PC-9 (cell line): ENCODE data around the gene TPCN2. TPM values are rescaled to one million over a fixed set of nuclear protein-coding genes. Genes with fewer than 3 reads are reported as not detected.
A peak's percentile ranks its signal among the peaks of the same experiment; 100 is the strongest.

Experiments
- BruUV-seq: library from RNA; stranded (reverse); fragments of 400-500 nt; replicated peaks from 2 replicates; lab custom pipeline; 2021; lab: Mats Ljungman, UMichigan
- CTCF ChIA-PET: fragments of 300-600 bp; sonication (Branson Sonifier 250); formaldehyde crosslinking; loops from one replicate; lab custom pipeline; 2022; ENCODE audit warnings: antibody characterized with exemption; lab: Charles Lee
- POLR2A ChIA-PET: fragments of 300-600 bp; sonication (Branson Sonifier 250); formaldehyde crosslinking; loops from one replicate; lab custom pipeline; 2022; ENCODE audit warnings: antibody characterized with exemption; ENCODE audit not compliant: unreplicated experiment; lab: Charles Lee
- DNase-seq, 2 experiments: peaks; one replicate each; pipeline versions ENCODE4 v3.0.0 to v3.0.0-alpha.2; 2015 to 2022; ENCODE audit warnings: mixed read lengths in 1 of 2
- H2AFZ ChIP-seq: fragments of 200-600 bp; sonication (generic); 2 replicates; pipeline ENCODE4 v1.8.1; 2017; ENCODE audit warnings: antibody characterized with exemption
- H3F3A ChIP-seq: fragments of 200-600 bp; sonication (generic); 2 replicates; pipeline ENCODE4 v1.8.1; 2017; ENCODE audit warnings: antibody characterized with exemption, mild to moderate bottlenecking, low read depth; ENCODE audit not compliant: insufficient read depth
- H3K27ac ChIP-seq: fragments of 200-600 bp; sonication (generic); 2 replicates; pipeline ENCODE4 v1.6.1; 2016; ENCODE audit warnings: mixed run types
- H3K27me3 ChIP-seq: fragments of 200-600 bp; sonication (generic); 2 replicates; pipeline ENCODE4 v1.6.1; 2016; ENCODE audit warnings: low read depth, mixed run types; ENCODE audit not compliant: insufficient read depth
- H3K36me3 ChIP-seq: fragments of 200-600 bp; sonication (generic); 2 replicates; pipeline ENCODE4 v1.6.1; 2016; ENCODE audit warnings: low read depth, mixed run types
- H3K4me1 ChIP-seq: fragments of 200-600 bp; sonication (generic); replicated peaks from 2 replicates; pipeline ENCODE4 v1.6.1; 2016; ENCODE audit warnings: mixed run types; ENCODE audit not compliant: insufficient read depth
- H3K4me2 ChIP-seq: fragments of 200-600 bp; sonication (generic); 2 replicates; pipeline ENCODE4 v1.6.1; 2017; ENCODE audit warnings: mixed run types
- H3K4me3 ChIP-seq: fragments of 200-600 bp; sonication (generic); 2 replicates; pipeline ENCODE4 v1.6.1; 2016; ENCODE audit warnings: mixed run types
- H3K79me2 ChIP-seq: fragments of 200-600 bp; sonication (generic); 2 replicates; pipeline ENCODE4 v1.6.1; 2017; ENCODE audit warnings: low read depth, mixed run types
- H3K9me2 ChIP-seq: fragments of 200-600 bp; sonication (generic); 2 replicates; pipeline ENCODE4 v1.8.1; 2017; ENCODE audit warnings: mild to moderate bottlenecking; ENCODE audit not compliant: insufficient read depth
- H3K9me3 ChIP-seq: fragments of 200-600 bp; sonication (generic); 2 replicates; pipeline ENCODE4 v1.8.1; 2016; ENCODE audit warnings: low read depth; ENCODE audit not compliant: insufficient read depth
- H4K20me1 ChIP-seq: fragments of 200-600 bp; sonication (generic); 2 replicates; pipeline ENCODE4 v1.8.1; 2017; ENCODE audit not compliant: insufficient read depth
- EZH2 ChIP-seq: fragments of 200-600 bp; sonication (generic); IDR thresholded peaks from 2 replicates; pipeline ENCODE4 v1.8.0; 2017; ENCODE audit warnings: antibody characterized with exemption, low read depth
- intact Hi-C: fragments of 100-400 bp; cut with micrococcal nuclease; formaldehyde crosslinking; loops from one replicate; pipeline ENCODE4 v1.10.0; 2022; ENCODE audit not compliant: unreplicated experiment
- total RNA-seq: library from RNA; stranded (reverse); gene quantifications from 2 replicates; pipeline ENCODE4 v1.2.3, GENCODE V29; 2021
- TF ChIP-seq, protein P1 (sequence below): fragments of 200-600 bp; sonication (generic); conservative IDR thresholded peaks from 2 replicates; pipeline ENCODE4 v1.6.1; 2017; ENCODE audit warnings: mixed run types, antibody characterized with exemption, mild to moderate bottlenecking, moderate library complexity

Gene TPCN2
- total RNA-seq, 1 experiment from 2014 or later = 24.8 TPM

- H3K9me3 ChIP-seq = peaks cover 16% of the 10 kb centered on the region
- H3K27ac ChIP-seq = no peak overlapping the region
- no peak overlapping the region for H3K4me3 ChIP-seq
- H3K27me3 ChIP-seq = no peaks in the 10 kb centered on the region
- no peak for TF ChIP-seq EZH2
- TF ChIP-seq, protein P1, sequence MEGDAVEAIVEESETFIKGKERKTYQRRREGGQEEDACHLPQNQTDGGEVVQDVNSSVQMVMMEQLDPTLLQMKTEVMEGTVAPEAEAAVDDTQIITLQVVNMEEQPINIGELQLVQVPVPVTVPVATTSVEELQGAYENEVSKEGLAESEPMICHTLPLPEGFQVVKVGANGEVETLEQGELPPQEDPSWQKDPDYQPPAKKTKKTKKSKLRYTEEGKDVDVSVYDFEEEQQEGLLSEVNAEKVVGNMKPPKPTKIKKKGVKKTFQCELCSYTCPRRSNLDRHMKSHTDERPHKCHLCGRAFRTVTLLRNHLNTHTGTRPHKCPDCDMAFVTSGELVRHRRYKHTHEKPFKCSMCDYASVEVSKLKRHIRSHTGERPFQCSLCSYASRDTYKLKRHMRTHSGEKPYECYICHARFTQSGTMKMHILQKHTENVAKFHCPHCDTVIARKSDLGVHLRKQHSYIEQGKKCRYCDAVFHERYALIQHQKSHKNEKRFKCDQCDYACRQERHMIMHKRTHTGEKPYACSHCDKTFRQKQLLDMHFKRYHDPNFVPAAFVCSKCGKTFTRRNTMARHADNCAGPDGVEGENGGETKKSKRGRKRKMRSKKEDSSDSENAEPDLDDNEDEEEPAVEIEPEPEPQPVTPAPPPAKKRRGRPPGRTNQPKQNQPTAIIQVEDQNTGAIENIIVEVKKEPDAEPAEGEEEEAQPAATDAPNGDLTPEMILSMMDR = no peak
- intact Hi-C loops = no loop called here
- no peaks in the 10 kb centered on the region for H3K79me2 ChIP-seq
- peaks cover 18% of the 10 kb centered on the region for H3K4me1 ChIP-seq
- H3K9me2 ChIP-seq = no peaks in the 10 kb centered on the region
- no peak overlapping the region for H2AFZ ChIP-seq
- H4K20me1 ChIP-seq = no peaks in the 10 kb centered on the region
- POLR2A ChIA-PET = interaction anchor here (0.5 to 1.0 kb wide), 5 partner anchors 10 to 166 kb away, joined by 3 to 10 read pairs (median 4); no protein-coding TSS in a partner anchor
- no TSS peak for BruUV-seq
- 0 out of 2 replicates have a peak, but pooled peaks cover 6% of the 10 kb centered on the region for H3K36me3 ChIP-seq
- CTCF ChIA-PET = interaction anchor here (0.7 to 1.7 kb wide), 14 partner anchors 8 to 251 kb away, joined by 3 to 11 read pairs (median 4); partner anchors contain the start of gene MYEOV
- H3K4me2 ChIP-seq = peak overlapping the region; percentile 27; the same call in 1 of the 2 replicates
- no peaks in the 10 kb centered on the region; the same call in 1 of the 2 replicates for H3F3A ChIP-seq
- no peak for DNase-seq
Observed at GRCh38 chr11:69131121-69131566, 82.4 kb downstream of the TPCN2 start.

GRCh38 chr11:69131644-69132300 is 83.0 kb downstream of the TPCN2 start:
- Histone ChIP-seq H3K27me3 (no peaks in the 10 kb centered on the region), H3K4me2 (peak overlapping the region; percentile 20), H4K20me1 (no peaks in the 10 kb centered on the region), H3K27ac (peak overlapping the region; percentile 26; the same call in 1 of the 2 replicates), H3K79me2 (no peaks in the 10 kb centered on the region), H3F3A (no peaks in the 10 kb centered on the region; the same call in 1 of the 2 replicates), H3K36me3 (0 out of 2 replicates have a peak, but pooled peaks cover 6% of the 10 kb centered on the region), H3K9me2 (no peaks in the 10 kb centered on the region), H3K4me1 (peaks cover 22% of the 10 kb centered on the region), H3K4me3 (no peak overlapping the region), H3K9me3 (peaks cover 16% of the 10 kb centered on the region), H2AFZ (no peak overlapping the region)
- no TSS peak for BruUV-seq
- ChIA-PET CTCF (interaction anchor here (0.7 to 1.7 kb wide), 16 partner anchors 9 to 250 kb away, joined by 3 to 11 read pairs (median 4); partner anchors contain the start of gene MYEOV), POLR2A (interaction anchor here (0.5 to 1.0 kb wide), 8 partner anchors 11 to 251 kb away, joined by 3 to 10 read pairs (median 4); no protein-coding TSS in a partner anchor)
- intact Hi-C loops = no loop called here
- TF ChIP-seq, protein P1 = peak; percentile 98
- no peak for TF ChIP-seq EZH2
- peak; percentile 84 to 88 for DNase-seq

GRCh38 chr11:69132301-69132670 is 83.6 kb downstream of the TPCN2 start:
- ChIA-PET CTCF (interaction anchor here (1.1 to 1.7 kb wide), 12 partner anchors 8 to 250 kb away, joined by 3 to 11 read pairs (median 5); partner anchors contain the start of gene MYEOV), POLR2A (interaction anchor here (0.5 to 0.8 kb wide), 4 partner anchors 165 to 250 kb away, joined by 3 to 10 read pairs (median 3); no protein-coding TSS in a partner anchor)
- Histone ChIP-seq H4K20me1 (no peaks in the 10 kb centered on the region), H3K9me2 (no peaks in the 10 kb centered on the region), H3F3A (peaks cover 3% of the 10 kb centered on the region; the same call in 1 of the 2 replicates), H3K4me1 (peaks cover 27% of the 10 kb centered on the region), H3K4me3 (no peak overlapping the region), H3K36me3 (0 out of 2 replicates have a peak, but pooled peaks cover 6% of the 10 kb centered on the region), H3K79me2 (no peaks in the 10 kb centered on the region), H3K9me3 (peaks cover 16% of the 10 kb centered on the region), H2AFZ (no peak overlapping the region), H3K27me3 (no peaks in the 10 kb centered on the region), H3K27ac (no peak overlapping the region), H3K4me2 (peak overlapping the region; percentile 20; the same call in 1 of the 2 replicates)
- DNase-seq = no peak
- no TSS peak for BruUV-seq
- TF ChIP-seq, protein P1 = no peak
- TF ChIP-seq EZH2 = no peak
- intact Hi-C loops = no loop called here
